Measurements from ENCODE around the gene SPDL1.

Gene SPDL1

DNA sequence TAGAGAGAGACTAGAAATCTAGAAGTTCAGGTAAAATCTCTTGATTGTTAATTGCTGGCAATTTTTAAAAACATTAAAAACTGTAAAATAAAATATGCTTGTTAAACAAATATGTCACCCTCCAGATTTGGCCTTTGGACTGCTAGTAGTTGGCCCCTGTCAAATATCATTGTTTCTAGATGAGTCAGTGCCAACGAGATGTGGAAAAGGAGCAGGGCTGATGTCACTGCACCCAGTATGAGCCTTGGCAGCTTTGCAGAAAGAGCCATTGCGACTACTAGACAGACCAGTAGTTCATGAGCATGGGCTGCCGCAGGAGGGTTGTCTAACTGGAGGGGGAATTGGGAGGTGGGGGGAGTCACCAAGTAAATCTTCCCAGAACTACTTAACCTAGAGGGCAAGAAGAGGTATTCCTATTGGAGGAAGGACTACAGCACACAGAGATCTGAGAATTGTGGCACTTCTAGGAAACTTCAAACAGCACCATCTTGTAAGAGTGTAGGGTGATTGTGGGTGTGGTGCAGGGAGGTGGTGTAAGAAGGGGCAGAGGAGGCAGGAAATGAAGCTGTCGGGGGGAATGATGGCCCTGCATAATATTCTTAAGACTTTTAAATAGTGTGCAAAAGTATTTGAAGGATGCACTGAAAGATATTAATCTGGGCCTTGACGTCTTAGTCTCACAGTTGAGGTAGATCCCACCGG lies 46.4 kb downstream of the SPDL1 start:
- DNase-seq (ENCODE audit: low read depth in 2 of 3, low spot score in 2 of 3), result no peak

DNA sequence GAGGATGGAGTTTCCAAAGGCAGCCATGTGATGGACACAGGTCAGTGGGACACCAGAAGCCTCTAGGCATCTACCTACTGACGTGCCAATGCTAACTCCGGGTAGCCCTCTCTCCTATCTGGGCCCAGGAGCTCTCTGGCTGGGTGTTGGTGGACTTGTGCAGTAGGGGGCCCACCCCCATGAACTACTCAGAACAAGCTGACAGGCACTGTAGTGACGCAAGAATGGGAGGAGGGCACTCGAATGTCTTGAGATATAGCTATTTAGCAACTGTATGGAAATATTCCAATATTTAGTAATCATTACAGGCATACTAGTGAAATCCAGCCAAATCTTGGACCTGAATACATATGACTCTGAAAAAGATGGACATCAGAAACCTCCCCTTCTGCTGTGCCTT lies 47.8 kb downstream of the SPDL1 start:
- DNase-seq (ENCODE audit: low read depth in 2 of 3, low spot score in 2 of 3), result no peak

DNA sequence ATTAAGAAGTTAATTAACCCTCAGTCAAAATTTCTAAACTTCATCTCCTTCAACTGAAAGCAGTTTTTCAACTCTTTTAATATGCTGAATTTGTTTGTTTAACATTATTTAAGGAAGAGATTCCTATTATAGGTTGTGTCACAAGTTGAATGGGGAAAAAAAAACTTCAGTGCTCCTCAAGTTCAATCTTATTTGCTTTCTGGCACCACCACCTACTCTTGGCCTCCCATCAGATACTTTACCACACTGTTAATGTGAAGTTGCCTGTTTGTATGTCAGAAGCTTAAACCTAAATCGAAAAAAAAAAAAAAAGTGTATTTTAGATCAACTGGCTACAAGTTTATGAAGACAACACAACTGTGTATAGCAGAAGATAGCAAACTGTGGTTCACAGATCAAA lies 49.4 kb downstream of the SPDL1 start:
- no peak for DNase-seq (ENCODE audit: low read depth in 2 of 3, low spot score in 2 of 3)

DNA sequence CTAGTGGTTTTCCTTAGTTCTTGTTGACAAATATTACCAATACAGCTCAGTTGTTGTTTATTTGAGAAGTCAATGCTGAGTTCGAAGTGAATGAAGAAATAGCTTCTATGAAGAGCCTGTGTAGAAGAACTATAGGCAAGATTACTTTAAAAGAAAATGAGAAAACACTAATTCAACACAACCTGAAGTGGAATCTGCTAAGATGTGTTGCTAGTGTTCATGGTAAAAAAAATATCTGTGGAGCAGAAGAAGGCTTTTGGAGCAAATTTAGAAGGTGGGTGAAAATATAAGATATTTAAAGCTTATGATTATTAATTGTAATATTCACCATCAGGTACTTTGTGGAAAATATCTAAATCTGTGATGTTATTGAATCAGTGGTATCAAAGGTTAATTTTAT lies 51.0 kb downstream of the SPDL1 start:
- no peak for DNase-seq (ENCODE audit: low read depth in 2 of 3, low spot score in 2 of 3)

DNA sequence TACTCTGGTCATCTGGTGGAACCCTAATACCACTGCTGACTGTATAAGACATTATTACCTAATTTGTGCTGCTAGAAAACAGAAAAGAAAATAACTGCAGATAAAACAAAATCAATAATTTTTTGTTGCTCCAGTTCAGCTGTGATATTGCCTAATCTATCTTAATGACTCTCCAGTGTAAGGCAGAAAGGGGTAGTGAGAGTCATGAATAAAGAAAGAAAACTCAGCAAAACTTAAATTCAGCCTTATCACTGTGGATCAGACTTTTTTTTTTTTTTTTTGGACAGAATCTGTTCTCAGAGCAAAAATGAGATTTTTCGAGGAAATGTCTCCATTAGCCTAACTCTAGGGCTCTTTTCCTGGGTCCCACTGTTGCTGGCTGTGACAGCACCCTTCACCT lies 52.4 kb downstream of the SPDL1 start:
- no peak for DNase-seq (ENCODE audit: low read depth in 2 of 3, low spot score in 2 of 3)

DNA sequence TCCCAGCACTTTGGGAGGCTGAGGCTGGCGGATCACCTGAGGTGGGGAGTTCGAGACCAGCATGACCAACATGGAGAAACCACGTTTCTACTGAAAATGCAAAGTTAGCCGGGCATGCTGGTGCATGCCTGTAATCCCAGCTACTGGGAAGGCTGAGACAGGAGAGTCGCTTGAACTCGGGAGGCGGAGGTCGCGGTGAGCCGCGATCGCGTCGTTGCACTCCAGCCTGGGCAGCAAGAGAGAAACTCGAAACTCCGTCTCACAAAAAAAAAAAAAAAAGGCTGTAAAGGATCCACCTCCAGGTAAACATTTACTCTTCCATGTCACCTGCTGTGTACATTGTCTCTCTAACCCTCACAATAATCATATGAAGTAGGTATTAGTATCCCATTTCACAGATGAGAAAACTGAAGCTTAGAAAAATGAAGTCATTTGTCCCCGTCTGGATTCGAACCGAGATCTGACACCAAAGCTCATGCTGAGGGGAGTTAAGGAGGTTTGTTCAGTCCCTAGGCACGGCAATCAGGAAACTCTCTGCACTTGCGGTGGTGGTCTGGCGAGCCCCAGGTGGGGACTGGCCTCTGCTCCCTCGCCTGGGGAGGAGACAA lies 53.0 kb downstream of the SPDL1 start:
- DNase-seq (ENCODE audit: low read depth in 2 of 3, low spot score in 2 of 3), result no peak

DNA sequence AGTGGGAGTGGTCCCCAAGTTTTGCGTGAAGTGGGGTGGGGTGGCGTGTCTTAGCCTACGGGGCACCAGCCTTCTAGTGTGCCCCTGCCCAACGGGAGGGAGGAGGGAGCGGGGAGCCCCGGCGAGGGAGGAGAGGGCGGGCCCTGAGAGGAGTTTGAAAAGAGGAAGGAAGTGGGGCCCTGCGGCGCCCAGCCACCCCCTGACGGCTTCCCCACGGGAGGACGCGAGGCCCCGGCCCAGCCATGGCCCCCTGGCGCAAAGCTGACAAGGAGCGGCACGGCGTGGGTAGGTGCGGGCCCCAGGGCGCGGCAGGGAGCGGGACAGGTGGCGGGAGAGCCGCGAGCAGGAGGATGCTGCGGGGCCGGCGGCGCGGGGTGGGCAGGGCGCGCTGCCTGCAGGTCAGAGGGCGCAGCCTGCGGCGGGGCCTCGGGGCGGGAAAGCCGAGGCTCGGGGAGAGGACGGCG lies 53.5 kb downstream of the SPDL1 start, which contains the start of gene DOCK2:
Gene DOCK2 (plus strand): TSS at position 191 of the 464 bp plus-strand sequence. CDS start 52 bp downstream, at position 243.
- DNase-seq (ENCODE audit: low read depth in 2 of 3, low spot score in 2 of 3), result peak; percentile 36 to 54 (median 47)

DNA sequence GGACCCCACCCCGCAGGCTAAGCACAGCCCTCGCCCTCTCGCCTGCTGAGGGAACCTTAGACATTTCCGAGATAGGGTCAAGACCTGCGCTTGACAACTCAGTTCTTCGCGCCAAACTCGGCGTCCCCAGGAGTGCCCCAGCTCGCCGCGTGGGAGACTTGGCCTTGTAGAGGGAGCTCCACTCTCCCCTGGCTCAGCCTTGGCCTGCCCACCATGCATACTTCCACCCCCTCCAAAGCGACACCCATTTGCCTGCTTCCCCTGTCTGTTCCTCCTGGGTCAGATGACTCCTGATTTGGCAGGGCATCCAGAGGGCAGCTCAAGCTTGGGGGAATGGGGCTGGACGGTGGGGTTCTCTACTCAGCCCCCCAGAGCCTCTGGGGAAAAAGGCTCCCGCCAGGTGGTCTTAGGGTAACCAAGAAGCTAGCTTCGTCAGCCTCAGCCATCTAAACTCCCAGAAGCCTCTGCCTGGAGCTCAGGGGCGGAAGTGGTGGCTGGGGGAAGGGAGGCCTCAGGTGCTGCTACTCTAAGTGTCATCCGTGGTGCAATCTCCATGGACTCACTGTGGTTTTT lies 54.1 kb downstream of the SPDL1 start:
- peak; percentile 32 to 62 (median 44) for DNase-seq (ENCODE audit: low read depth in 2 of 3, low spot score in 2 of 3)

DNA sequence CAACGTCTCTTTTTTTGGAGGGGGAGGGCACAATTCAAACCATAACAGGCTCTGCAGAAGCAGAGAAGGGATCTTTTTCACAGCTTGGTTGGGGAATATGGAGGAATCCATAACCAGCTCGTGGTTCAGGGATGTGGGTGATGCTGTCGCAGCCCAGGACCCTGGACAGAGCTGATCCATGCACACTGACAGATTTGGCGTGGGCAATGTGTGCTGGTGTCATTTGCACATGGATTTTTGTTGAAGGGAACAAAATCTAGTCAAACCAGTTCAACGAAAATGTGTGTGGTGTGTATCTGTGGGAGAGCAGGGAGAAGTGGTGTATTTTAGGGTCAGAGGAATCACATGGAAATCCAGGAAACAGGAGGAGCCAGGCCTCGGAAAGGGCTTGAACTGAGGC lies 57.7 kb downstream of the SPDL1 start:
- no peak for DNase-seq (ENCODE audit: low read depth in 2 of 3, low spot score in 2 of 3)

DNA sequence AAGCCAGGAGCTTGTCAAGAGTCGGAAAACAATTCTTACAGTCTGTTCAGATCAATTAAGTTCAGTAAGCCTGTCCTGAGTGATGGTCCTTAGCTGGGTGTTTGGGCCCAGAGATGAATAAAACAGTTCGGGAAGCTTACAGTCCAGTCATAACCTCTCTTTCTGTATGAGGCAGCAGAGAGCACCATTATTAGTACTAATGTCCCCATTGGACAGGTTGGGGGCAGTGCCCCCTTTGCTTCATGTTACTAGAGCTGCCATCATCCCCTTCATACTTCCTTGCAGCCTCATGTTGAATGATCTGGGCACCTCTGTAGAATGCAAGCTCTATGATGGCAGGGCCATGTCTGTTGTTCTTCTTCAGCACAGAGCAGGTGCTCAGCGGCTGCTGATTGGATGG lies 63.3 kb downstream of the SPDL1 start:
- DNase-seq (ENCODE audit: low read depth in 2 of 3, low spot score in 2 of 3), result no peak

DNA sequence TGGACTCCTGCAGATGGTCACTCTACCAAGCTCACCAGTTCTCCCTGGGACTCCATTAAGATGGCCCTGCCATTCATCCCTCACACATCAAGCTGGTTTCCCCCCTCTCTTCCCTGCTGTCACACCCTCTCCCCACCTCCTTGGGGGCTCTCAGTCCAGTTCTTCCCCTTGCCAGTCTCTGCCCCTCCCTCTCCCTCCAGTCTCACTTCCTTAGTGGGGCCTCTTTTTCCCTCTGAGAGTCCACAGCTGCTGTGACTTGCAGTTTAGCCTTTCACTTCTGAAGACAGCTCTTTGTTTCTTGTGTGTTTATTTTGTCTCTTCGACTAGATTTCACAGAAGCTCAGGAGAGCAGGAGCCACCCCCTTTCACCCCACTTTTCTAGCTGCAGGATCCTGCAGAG lies 64.0 kb downstream of the SPDL1 start:
- no peak for DNase-seq (ENCODE audit: low read depth in 2 of 3, low spot score in 2 of 3)

DNA sequence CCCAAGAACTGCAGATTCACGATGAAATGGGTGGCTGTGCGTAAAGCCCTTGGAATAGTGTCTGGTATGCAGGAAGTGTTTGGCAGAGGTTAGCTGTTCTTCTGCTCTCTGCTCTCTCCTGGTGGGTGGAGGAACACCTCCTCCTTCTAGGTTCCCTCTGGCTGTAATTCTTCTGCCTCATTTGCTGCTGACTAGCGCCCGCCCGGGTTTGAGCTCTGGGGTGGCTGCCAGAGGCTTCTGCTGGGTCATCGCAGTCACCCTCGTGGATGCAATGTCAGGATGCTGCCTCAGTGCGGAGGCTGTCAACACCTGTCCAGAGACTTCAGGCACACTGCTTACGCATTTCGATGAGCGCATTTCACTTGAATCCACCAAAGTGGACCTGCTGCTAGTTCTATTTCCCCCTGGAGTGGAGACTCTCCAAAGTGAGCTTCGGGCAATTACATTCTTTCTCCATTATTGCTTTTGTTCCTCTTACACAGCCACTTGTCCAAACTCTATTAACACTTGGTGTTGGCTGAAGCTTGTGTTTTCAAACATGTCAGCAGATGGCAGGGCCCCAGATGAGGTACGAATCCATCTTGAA lies 65.2 kb downstream of the SPDL1 start:
- DNase-seq (ENCODE audit: low read depth in 2 of 3, low spot score in 2 of 3), result no peak

DNA sequence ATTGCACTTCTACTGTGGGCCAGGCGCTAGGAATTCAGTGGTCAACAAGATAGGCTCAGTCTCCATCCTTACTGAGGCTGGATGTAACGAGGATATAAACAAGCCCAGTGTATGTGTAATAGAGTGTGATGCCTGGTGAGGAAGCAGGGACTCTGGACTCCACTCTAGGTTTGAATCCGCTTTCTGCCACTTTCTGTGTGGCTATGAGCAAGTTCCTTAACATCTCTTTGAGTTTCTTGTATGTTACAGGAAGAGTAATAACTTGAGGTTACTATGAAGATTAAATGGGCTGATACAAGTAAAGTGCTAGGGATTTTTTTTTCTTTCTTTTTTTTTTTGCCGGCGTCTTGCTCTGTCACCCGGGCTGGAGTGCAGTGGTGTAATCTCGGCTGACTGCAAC lies 65.9 kb downstream of the SPDL1 start:
- no peak for DNase-seq (ENCODE audit: low read depth in 2 of 3, low spot score in 2 of 3)

DNA sequence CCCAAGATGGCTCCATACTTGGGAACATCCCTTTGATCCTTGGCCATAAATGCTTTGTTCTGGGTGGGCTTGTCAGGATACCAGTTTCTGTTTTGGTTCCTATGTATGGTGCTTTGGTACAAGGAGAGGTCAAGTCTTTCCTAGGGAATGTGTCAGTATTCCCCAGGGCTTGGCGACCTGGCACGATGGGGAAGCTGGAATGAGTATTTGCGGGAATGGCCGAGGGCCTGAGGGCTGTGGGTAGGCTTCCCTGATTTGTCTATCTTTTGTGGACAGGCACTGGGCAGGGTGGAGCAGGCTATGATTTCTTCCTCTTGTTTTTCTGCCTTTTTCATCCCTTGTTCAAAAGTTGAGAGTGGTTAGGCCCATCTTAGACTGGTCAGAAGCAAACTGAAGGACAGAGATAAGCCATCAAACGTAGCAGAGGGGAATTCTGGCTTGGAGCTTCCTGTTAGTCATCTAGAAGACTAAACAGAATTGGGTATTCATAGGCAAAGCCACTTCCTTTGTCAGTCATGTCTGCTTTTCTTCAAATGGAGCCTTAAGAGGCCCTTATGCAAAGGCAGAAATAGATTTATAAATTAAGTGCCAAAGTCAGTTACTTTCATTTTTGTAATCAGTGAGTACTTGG lies 67.2 kb downstream of the SPDL1 start:
- no peak for DNase-seq (ENCODE audit: low read depth in 2 of 3, low spot score in 2 of 3)

DNA sequence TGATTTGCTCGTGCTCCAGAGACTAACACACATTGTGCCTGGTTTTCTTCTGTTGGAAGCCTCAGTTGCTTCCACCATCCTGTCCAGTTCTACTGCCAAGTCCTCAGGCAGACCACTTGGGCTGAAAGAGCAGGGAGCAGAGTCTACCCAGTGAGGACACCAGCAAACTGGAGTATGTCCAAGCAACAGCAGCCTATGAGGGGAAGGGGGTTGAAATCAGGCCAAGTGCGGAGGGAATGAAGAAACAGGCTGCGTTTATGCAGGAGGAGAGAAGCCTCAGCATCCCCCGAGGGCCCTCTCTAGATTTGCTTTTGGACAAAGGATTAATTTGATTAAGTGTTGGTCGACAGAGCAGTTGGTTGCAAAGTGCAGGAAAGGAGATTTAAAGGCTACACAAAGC lies 68.0 kb downstream of the SPDL1 start:
- DNase-seq (ENCODE audit: low read depth in 2 of 3, low spot score in 2 of 3), result no peak

DNA sequence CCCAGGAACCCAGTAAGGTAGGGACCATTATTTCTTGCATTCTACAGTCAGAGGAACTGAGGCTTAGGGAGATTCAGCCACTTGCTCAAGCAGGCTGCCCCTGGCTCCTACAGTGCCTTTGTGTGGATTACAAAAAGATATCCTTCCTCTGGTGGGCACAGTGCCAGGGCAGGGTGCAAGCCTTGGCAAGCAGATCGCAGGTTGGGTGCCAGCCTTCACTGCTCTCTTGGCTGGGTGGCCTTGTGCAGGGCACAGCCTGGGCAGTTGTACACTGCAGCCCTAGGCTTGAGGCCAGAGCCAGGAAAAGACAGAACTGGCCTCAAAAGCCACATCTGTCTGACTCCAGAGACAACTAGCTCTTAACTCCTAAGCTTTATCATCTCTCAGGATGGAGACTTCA lies 68.5 kb downstream of the SPDL1 start:
- DNase-seq (ENCODE audit: low read depth in 2 of 3, low spot score in 2 of 3), result no peak

DNA sequence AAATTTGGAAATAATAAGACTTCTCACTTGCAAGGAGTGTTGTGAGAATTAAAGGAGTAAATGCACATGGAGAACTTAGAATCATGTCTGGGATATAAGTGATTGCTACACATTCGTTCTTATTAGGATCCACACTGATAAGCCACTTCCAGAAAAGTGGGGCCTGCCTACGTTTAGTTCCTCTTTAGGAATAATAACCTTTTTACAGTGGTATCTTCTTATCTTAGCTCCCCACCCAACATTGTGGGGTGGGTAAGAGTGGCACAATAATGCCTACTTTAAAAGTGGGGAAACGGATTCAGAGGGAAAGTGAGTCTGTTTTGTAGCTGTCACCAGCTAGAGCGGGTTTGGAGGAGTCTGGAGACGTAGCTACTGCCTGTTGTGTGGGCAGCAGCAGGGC lies 69.5 kb downstream of the SPDL1 start:
- DNase-seq (ENCODE audit: low read depth in 2 of 3, low spot score in 2 of 3), result no peak
